Small intestine (tissue), 4 donors: ENCODE measurements around the gene RTL5. TPM values are rescaled to one million over a fixed set of nuclear protein-coding genes. Genes with fewer than 3 reads are reported as not detected.

Experiments used
- polyA plus RNA-seq, 4 donors: library from polyadenylated mRNA; stranded (reverse) in 3 of 4; unstranded in 1 of 4; fragments of 200-250 nt in 3 of 4; fragments of 120-200 nt in 1 of 4; gene quantifications; one replicate each; pipeline versions ENCODE4 v1.2.1 to v1.2.3, GENCODE V29; 2013
- donor health status: healthy with polysubstance abuse.
- donor health status: Bipolar disorder and iron deficiency.
- donor health status: healthy.

RTL5 gene
- polyA plus RNA-seq, 4 donors: 0.22 to 4.6 (median 1.1) TPM

Other genes starting within 250 kb of the RTL5 start
- gene NHSL2, start 221.1 kb downstream of the RTL5 start, polyA plus RNA-seq: 1 to 10 TPM in 2 of 4 donors, under 1 TPM in 1, not detected in 1; under 0.01 to 2.9 (median 1.5) TPM
- gene PIN4, start 49.8 kb upstream of the RTL5 start, polyA plus RNA-seq: 10 to 100 TPM; 19.5 to 40.5 (median 20.8) TPM
- gene ERCC6L, start 107.1 kb upstream of the RTL5 start, polyA plus RNA-seq: 1 to 10 TPM in 2 of 4 donors, under 1 TPM in 1, not detected in 1; 0.27 to 2.6 (median 1.6) TPM
- 1,000 to 10,000 TPM in 3 of 4 donors, 100 to 1,000 TPM in 1; 548 to 1,456 (median 1,320) TPM for gene RPS4X, start 145.3 kb upstream of the RTL5 start, polyA plus RNA-seq
- gene CITED1, start 174.0 kb upstream of the RTL5 start, polyA plus RNA-seq: 1 to 10 TPM in 2 of 4 donors, under 1 TPM in 1, not detected in 1; 0.86 to 2.0 (median 1.3) TPM